ENCODE data around the gene SNX11.

The SNX11 gene

DNA sequence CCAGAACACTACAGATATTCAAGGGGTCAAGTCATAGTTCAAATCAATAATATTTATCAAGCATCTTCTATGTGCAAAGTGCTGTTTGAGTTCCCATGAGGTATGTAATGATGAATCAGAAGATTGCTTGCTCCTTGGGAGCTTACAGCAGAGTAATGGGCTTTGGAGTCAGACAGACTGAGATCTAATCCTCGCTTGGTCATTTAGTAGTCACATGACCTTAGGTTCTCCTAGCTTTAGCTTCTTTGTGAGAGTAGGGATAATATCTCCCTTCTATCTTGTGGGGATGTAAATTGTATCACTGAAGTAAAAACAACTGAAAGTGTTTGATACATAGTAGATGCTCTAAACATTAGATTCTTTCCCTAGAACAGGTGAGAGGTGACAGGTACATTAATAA lies 30.1 kb downstream of the SNX11 start:
- DNase-seq, result no peak

DNA sequence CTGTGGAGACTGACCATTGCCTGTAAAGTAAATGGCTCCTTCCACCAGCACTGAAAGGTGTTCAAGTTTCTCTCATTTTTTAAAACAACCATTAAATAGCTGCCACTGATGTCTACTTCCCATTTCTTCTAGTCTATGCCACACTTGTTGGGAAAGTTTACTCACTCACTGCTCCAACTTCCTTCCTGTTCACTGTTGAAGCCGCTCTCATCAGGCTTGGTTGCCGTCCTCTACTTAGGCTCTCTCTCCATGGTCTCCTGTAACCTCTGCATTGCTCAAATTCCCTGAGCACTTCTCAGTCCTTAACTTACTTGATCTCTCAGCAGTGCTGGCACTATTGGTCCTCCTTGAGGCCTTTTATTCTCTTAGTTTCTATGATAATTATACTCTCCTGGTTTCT lies 32.4 kb downstream of the SNX11 start:
- DNase-seq, result no peak

DNA sequence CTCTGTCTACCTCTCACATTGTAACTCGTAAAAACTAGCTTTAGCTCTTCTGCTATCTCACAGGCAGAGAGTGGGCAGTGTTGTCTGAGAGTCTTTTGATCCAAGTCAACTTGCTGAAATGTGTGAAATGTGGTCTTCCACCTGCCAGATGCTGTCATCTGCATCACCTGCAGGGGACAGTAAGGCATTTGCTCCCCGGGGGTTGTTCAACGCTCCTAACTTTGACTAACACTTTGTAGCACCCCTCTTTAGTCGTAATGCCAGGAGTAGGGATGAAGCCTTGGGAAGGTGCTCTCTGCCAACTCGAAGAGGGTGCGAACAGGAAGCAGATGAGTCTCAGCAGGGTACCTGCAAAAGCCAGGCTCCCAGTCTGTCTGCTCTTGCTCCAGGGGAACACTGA lies 36.1 kb downstream of the SNX11 start:
- no peak for DNase-seq

DNA sequence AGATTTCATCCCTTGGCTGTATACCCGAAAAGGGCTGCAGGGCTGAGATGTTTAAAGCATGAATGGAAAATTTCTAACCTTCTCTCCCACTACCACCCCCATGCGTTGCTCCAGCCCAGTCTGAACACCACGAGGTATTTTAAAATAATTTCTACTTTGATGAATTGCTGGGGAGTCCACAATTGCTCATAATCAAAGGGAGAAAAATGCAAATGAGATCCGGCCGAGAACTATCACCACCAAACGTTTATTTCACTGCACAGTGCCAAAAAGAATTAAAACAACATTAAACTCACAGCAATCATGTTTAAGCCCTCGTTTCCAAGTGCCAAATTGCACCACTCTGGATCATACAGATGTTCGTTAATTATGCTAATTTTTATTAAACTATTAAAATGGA lies 36.7 kb downstream of the SNX11 start:
- DNase-seq, result no peak

DNA sequence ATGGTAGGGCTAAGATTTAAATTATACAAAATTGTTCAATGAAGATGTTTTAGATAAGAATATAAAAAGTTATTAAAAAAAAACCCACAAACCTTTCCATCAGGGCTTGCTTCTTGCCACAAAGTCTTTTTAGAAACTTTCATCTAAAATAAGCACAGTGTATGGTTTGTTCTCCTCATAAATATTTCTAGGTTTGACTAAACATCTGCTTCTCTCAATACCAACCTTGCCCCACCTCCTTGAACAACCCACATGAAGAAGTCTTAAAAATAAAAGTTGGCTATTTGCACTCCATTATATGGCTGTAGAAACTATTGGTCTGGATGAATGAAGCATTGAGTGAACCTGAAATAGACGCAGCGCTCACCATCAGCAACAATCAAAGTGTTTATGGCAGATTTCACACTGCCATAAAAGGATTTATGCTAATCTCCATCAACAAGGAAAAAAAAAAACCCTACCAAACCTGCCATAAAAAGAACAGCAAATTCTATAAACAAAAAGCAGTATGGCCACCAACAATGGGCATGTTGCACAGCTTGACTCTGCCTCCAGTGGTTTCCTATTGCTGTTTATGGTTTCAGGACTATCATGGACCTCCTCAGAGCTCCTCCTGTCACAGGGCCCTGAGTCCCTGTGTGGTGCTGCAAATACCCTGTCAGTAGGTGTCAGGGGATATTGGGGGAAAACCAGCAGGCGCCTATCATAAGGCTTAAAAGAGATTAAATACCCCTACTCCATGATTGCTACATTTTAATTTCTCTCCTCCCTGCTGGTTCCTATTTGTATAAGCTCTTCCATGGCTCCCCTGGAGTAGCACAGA lies 37.6 kb downstream of the SNX11 start:
- DNase-seq, result no peak

DNA sequence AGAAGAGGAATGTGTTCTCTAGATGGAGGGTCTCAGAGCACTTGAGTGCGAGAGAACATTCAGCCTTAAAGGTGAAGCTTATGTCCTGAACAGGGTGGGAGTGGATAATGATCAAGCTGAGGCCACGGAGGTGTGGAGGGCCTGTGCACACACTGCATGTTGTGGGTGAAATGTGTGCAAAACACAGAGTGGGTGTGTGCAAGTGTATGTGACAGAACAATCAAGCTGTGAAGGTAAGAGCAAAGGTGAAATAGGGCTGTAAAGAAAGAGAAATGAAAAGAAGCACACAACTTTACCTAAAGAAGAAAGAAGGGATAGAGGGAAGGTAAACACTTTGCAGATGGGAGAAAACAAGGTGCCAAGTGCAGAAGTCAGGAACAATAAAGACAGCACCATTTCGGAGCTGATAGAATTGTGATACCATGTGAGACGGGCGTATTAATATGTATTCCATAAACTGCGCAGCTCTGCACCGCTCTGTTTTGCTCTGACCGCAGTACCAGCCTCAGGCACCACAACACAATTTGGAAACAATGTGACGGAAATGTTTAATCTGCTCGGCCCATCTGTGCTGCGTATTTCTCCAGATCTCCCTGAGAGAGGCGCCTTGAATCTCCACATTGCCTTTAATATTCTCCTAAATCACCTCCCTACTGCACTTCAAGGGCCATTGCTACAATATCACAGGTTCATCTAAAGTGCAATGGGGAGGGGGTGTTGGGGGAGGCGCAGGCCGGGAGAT lies 40.6 kb downstream of the SNX11 start:
- no peak for DNase-seq

DNA sequence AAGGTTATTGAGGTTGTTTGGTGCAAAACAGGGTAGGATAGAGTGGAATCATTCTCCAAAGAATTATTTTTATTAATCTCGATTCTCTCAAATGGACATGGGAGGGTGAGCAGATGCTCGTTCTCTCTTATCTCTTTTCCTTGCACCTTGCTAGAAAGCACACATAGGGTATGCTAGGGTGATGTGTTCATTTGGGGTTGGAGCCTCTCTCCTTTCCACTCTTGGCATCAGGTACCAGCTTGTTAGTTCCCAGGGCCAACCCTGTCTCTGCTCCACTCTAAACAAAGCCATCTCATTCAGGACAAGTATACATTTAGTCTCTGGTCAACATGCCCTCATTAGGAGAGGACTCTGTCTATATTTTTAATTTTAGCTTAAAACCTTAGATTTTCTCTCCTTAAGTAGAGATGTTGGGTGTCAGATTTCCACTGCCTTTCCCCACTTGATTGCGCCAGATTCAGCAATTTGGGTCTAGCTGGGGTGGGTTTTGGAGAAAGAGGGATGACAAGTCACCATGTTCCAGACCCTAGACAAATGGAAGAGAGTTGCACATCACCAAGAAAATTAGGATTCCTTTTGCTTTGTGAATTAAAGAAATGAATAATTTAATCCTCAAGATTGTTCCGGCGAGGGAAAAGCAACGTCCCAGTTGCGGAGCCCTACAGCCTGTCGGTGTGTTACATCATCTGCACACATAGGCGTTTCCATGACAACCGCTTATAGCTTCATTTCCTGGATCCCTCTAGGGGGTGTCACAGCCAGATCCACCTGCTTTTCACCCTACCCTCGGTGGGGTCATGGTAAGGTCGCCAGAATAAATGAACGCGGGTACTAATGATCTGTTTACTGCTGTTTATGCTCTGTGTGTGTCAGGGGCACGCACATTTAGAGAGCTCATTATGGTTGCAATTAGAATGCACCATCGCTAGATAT lies 41.6 kb downstream of the SNX11 start:
- DNase-seq, result no peak

DNA sequence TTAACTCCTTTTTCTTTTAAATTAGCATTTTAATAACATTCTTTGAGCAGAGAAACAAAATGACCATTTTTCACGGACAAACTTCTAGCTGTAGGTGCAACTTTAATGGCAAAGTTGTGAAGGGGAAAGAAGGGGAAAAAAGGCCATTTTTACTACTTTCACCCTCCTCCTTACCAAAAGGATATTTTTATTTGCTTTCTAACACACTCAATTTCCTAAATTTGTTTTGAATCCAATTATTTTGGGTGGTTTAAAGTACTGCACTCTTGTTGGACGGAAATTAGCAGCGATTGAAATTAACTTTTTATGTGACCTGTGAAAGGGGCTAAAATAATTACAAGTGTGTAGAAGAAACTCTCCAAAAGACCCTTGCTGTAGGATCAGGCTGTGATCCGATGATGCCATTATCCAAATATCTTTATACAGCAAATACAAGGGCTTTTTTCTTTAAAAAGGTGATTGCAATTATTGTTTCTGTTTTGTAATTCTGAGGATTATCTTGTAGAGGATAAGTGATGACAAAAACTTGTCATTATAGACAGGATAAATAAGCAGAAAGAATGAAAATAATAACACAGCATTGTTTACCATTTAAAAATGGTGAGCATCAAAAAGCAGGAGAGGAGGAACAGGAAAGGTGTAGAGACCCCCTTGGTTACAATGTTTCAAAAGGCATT lies 42.4 kb downstream of the SNX11 start:
- no peak for DNase-seq

DNA sequence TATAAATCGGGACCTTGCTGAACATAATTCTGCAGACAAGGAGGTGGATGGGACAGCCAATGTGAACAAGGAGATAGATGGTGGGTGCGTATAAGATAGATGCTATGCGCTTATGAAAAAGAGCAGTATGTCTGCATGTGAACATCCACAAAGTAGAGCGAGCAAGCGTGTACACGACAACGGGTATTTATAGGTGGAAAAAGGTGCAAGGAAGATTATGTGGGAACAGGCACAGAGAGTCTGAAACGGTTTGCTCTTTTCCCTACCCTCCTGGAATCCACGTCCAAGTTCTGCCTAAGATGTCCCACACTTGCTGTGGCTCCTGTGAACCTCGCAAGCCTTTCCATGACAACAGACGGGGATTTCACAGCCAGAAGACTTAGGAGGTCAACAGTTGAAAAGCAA lies 43.0 kb downstream of the SNX11 start:
- no peak for DNase-seq

DNA sequence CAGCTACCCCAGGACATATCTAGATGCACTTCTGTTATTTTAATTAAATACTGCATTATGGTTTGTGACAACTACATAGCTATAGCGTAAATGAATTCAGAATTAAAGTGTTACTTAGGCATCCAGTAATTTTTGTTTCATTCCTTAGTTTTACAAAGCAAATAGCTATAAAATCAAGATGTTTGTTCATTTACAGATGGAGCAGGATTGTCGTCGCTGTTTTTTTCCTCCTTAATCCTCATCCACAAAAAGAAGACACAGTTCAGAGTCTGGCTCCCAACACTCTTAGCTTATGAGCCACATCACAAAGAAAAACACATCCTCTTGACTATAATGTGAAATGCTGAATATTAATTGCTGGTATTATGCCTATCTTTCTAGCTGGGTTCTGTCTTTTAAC lies 43.7 kb downstream of the SNX11 start:
- DNase-seq, result no peak

DNA sequence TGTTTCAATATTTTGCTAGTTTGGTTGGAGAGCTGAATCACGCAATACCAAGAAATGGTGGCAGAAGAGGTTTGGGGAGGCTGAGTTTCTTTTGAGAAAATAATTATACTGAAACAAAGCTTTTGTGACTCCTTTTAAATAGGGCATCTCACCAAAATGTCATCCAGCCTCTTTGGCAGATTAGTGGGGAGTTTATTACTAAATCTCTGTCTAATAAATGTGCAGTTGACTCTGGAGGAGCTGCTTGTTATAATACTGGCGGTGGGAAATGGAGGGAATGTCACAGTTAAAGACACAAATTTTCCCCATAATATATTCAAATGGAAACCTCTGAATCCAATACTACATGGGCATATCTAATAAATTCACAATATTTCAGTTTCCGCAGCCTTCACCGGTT lies 44.7 kb downstream of the SNX11 start:
- DNase-seq, result no peak

DNA sequence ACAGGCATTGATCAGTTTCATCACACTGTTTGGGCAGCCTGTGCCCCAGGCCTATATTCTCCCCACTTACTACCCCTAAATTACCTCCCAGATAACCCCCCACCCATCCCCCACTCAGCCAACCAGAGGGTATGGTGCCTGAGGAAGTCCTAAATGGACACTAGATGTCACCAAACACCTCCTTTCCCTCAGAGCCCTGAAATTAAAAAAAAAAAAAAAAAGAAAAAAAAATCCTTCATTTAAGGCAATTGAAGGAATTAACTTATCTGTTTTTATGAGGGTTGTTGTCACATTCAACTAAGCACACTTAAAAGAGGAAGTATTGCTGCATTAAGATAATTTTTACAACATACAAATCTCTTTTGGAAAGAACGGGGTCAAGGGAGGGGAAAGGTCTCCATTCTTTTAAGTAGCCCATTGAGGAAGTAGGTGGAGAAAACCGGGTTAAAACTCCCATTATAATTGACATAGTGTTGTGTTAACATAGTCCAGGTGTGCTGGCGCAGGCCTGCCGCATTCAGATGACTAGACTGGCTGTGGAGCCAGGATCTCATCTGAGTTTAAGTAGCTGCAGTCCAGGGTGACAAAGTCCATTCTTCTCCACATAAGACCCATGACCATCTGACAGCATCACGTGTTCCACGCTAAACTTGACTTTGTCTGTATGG lies 46.3 kb downstream of the SNX11 start:
- no peak for DNase-seq

DNA sequence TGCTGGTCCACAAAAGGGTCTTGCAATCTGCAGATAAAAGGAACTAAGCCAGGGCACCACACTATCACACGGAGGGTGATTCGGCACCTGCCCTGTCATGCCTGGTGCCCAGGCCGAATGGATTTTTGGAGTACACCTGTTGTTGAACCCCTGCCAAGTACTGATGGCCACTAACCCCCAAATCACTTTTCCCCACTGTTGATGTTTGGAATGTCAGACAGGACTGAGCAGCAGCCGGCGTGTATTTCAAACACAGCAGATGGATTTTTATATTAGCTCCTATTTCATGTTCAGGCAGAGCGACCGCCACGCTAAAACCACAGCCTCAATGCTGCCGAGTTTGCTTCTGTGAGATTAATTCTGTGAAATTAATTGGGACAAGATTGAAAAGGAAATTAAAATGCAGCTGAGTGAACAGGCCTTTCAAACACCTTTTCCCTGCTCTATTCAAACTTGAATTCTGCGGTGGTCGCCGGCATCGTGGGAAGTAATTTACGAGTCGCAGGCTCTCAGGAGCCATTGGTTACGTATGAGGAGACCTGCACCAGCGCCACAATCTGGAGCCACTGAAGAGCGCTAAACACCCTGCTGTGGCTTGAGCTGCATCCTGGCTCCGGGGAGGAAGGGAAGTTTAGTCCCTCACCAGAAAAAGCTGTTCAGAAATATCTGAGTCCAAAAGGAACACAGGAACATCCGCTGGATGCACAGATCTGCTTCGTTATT lies 48.5 kb downstream of the SNX11 start:
- no peak for DNase-seq

DNA sequence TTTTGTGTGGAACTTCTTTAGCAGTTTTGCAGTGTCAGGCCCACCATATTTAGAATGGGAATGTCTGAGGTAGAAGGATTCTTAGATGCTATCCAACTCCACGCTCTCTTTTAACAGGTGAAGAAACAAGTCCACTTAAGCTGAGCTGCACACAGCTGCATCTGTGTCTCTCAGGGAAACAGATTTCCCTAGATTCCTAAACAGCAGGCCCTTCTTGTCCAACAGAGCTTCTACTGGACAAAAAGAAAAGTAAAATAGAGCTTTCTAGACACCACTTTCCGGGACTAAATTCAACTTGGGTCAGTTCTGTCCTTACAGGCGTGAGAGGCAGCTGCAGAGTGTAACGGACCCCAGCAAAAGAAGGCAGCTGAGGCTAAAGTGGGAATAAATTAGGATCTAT lies 51.7 kb downstream of the SNX11 start:
- no peak for DNase-seq

DNA sequence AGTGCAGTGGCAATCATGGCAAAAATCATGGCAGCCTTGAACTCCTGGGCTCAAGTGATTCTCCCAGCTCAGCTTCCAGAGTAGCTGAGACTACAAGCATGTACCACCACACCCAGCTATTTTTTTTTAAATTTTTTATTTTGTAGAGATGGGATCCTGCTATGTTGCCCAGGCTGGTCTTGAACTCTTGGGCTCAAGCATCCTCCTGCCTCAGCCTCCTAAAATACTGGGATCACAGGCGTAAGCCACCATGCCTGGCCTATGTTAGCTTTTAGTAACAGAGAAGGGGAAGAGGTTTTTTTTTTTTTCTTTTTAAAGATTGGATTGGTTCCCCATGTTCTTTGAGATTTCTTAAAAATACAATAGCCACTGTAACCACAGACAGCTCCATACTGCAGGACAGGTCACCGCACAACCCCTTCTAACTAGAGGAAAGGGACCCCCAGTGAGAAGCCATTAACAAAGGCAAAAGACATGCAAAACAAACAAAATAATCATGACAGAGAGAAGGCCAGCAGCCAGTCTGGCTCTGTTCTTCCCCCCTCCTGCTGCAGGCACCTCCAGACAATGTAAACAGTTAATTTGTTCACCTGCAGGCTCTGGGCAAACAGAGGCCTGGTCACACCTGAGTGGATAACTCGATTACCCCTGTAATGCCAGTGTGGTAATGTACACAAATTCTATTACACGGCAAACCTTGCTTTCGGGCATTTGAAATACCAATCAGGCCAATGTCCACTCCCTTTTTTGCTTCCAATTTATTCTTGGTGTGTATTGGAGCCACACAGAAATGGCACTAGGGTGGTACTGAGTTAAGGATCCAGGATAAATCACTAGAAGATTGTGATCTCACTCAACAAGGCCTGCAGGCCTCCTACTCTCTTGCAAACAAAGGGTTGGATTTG lies 52.9 kb downstream of the SNX11 start:
- DNase-seq, result no peak

DNA sequence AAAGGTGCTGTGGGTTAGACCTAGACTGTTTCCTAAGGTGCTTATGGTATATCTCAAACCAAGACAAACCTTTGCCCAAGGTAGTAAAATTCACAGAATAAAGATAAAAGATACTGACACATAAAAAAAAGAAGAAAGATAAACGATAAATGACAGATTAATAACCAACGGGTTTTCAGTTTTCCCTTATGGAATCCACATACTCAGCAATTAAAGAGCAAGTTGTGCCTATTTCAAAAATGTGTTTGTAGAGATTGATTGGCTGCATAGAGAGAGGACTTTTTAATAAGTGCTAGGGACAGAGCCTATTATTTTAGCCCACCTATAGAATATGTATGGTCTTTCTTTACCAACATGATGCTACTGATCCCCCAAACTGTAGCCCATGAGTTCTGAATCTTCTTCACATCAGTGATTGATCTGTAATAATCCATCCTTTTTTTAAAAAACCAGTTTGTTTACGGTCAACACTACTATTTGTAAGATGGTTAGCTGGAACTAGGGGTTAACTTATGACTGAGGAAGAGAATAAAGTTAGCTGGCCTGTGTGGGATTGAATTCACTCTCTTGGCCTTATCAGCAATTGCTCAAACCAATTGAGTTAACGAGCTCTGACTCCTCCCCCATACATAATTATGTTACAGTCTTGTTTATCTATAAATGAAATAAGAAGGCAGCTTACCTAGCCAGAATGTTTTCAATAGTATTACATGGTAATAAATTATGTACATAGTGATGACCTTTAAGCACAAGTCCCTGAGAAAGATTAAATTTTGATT lies 53.8 kb downstream of the SNX11 start:
- no peak for DNase-seq

DNA sequence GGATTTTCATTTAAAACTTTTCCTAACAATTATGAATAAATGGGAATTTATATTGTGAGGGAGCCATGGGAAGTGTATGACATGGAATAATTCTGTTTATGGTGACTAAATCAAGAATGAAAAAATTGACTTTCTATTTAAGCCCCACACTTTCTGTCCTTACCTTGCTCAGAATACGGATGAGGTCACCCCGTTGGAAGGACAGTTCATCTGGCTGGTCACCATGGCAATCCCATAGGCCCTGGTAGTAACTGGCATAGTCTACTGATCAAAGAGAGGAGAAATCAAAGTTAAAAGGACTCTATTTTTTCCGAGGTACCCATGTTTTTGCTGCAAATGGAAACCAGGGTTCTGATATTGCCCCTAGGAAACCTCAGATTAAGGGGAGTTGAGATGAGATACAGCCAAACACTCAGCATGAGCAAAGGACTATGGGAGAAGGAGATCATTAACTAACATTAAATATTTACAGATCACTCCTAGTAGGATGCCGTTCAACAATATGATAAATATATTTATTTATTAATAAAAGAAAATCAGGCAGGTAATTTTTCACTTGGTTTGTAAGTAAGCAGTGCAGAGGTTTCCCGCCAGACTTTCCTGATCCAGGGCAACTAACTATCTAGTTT lies 54.9 kb downstream of the SNX11 start:
- no peak for DNase-seq

DNA sequence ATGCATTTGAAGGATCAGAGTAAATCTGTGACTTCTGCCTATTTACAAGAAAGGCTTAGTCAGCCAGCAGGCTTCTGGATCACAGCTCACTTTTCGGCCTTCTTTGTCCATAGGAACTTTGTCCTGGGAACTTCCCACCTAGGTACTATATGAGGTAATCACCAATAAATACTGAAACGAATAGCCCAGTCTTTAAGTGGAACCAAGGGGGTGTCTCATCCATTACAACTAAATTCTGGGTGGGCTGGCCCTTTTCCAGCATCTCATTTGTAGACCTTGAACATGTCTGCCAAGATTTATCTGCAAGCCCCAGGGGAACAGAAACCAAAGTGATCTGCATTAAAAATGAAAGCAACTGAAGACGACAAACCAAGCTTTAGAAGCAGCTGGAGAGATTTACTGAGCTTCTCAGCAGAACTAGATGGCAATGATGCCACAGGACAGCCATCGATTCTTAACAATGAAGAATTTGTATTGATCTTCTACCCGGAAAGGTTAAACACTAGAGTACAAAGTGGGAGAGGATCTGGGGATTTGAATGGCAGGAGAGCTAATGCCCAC lies 55.5 kb downstream of the SNX11 start:
- no peak for DNase-seq

DNA sequence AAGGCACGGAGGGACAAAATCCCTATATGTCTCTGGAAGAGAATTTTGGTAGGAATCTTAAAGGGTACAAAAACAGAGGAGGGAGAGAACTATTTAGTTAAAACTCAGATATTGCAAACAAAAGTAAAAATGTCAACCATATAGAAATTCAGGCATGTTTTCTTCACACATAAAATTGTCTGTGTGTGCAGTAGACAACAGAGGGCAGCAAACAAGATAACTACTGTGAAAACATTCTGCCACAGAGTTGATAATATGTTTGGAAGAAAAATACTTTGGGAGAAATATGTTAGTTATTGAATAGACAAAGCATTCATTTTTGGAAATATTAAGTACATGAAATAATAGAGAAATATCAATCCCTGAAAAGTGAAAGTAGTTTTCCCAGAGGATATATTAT lies 56.2 kb downstream of the SNX11 start:
- DNase-seq, result no peak

All from NCI-H1048 (cell line).